ENCODE data around the gene PACSIN1. TPM values are rescaled to one million over a fixed set of nuclear protein-coding genes. Genes with fewer than 3 reads are reported as not detected.

Gene PACSIN1
- total and polyA plus RNA-seq, 2 donors (not counting 3 experiments of a cell fraction or from before 2014, with no cell fraction given): 0.03 TPM; not detected in 1

DNA sequence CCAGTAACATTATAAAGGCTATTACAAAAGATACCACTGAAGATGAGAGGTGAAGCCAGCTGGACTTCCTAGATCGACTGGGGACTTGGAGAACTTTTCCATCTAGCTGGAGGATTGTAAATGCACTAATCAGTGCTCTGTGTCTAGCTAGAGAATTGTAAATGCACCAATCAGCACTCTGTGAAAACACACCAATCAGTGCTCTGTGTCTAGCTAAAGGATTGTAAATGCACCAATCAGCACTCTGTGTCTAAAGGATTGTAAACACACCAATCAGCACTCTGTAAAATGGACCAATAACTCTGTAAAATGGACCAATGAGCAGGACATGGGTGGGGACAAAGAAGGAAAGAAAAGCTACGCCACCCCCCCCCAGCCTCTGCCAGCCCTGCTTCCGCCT, 26.4 kb upstream of the PACSIN1 start:
- POLR2A ChIA-PET: interaction anchor here (0.6 kb wide), 1 partner anchor 17 kb away, joined by 5 read pairs; no protein-coding TSS in a partner anchor
- Histone ChIP-seq H4K20me1 (replicated peaks; ENCODE audit: control insufficient read depth, extremely low read depth, insufficient read depth, low read length) (no peaks in the 10 kb centered on the region), H3K4me3 (replicated peaks in 1 of 3; ENCODE audit: insufficient read depth in 1 of 3, low read depth in 1 of 3, low read length in 3 of 3) (no peak overlapping the region), H3K4me2 (ENCODE audit: insufficient read depth, low read length) (no peak overlapping the region), H3K27me3 (ENCODE audit: control insufficient read depth in 2 of 2, insufficient read depth in 2 of 2, low read length in 2 of 2) (no peaks in the 10 kb centered on the region), H3K9me3 (replicated peaks; ENCODE audit: control insufficient read depth, insufficient read depth, low read length) (no peaks in the 10 kb centered on the region), H3K4me1 (ENCODE audit: control insufficient read depth, extremely low read depth, insufficient read depth, low read length) (no peaks in the 10 kb centered on the region), H3K9ac (replicated peaks; ENCODE audit: extremely low read depth, insufficient read depth, low read length) (no peak overlapping the region), H3K27ac (ENCODE audit: insufficient read depth, low read depth, low read length) (no peak overlapping the region), H3K36me3 (ENCODE audit: control insufficient read depth in 2 of 2, extremely low read depth in 1 of 2, insufficient read depth in 2 of 2, low read length in 2 of 2) (no peaks in the 10 kb centered on the region), H3K9me1 (replicated peaks; ENCODE audit: control insufficient read depth, extremely low read depth, insufficient read depth, low read length) (no peaks in the 10 kb centered on the region), H2AFZ (ENCODE audit: low read depth, low read length) (no peak overlapping the region), H3K79me2 (ENCODE audit: control insufficient read depth, insufficient read depth, low read length) (no peaks in the 10 kb centered on the region)
- TF ChIP-seq POLR2AphosphoS5 (IDR thresholded peaks at IDR 0.05; ENCODE audit: insufficient read depth, low read depth, low read length) (no peak), FOS (IDR thresholded peaks at IDR 0.05; ENCODE audit: borderline replicate concordance, insufficient read depth, low read length) (no peak), GATA2 (IDR thresholded peaks at IDR 0.05; ENCODE audit: insufficient read depth, insufficient read length, low read depth, low read length) (no peak), MAX (IDR thresholded peaks at IDR 0.05; ENCODE audit: insufficient read depth, insufficient read length) (no peak), JUN (IDR thresholded peaks at IDR 0.05; ENCODE audit: borderline replicate concordance, insufficient read depth, insufficient read length, low read depth) (no peak), POLR2A (IDR thresholded peaks at IDR 0.05; ENCODE audit: low read depth, low read length) (no peak), EZH2 (IDR thresholded peaks at IDR 0.05; ENCODE audit: borderline replicate concordance, low read depth, low read length, severe bottlenecking) (no peak), MYC (IDR thresholded peaks at IDR 0.05; ENCODE audit: low read depth, low read length) (no peak)
- TF ChIP-seq, protein P1, sequence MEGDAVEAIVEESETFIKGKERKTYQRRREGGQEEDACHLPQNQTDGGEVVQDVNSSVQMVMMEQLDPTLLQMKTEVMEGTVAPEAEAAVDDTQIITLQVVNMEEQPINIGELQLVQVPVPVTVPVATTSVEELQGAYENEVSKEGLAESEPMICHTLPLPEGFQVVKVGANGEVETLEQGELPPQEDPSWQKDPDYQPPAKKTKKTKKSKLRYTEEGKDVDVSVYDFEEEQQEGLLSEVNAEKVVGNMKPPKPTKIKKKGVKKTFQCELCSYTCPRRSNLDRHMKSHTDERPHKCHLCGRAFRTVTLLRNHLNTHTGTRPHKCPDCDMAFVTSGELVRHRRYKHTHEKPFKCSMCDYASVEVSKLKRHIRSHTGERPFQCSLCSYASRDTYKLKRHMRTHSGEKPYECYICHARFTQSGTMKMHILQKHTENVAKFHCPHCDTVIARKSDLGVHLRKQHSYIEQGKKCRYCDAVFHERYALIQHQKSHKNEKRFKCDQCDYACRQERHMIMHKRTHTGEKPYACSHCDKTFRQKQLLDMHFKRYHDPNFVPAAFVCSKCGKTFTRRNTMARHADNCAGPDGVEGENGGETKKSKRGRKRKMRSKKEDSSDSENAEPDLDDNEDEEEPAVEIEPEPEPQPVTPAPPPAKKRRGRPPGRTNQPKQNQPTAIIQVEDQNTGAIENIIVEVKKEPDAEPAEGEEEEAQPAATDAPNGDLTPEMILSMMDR (IDR thresholded peaks at IDR 0.05; ENCODE audit: extremely low read depth in 1 of 2, insufficient read depth in 1 of 2, low read depth in 1 of 2, low read length in 2 of 2): no peak
- CTCF ChIA-PET: interaction anchor here (1.2 to 2.0 kb wide), 2 partner anchors 10 to 25 kb away, joined by 3 to 6 read pairs; no protein-coding TSS in a partner anchor
- DNase-seq (ENCODE audit: low read depth, low spot score): no peak
- dilution Hi-C loops (cut with MboI; ENCODE audit: extremely low pct_ligation_motif_present, low sequenced_read_pairs) (no loop called here), intact Hi-C loops (cut with micrococcal nuclease) (no loop called here)
- FAIRE-seq: no peak
- no TSS peak for BruUV-seq (replicated peaks)

Measured in endothelial cell of umbilical vein (primary cell).